Astrocyte of the spinal cord (primary cell): Measurements from ENCODE around the gene AGBL3.

Experiments
- DNase-seq: peaks from one replicate; pipeline ENCODE4 v3.0.0; 2011; ENCODE audit warnings: low read depth, low spot score
- H3K4me3 ChIP-seq: 2 replicates; pipeline ENCODE4 v1.5.1; 2011; ENCODE audit warnings: low read depth, mild to moderate bottlenecking, low read length, moderate library complexity
- CTCF ChIP-seq: IDR thresholded peaks from 2 replicates; pipeline ENCODE4 v1.5.1; 2012; ENCODE audit warnings: low read depth, mild to moderate bottlenecking, low read length, inconsistent platforms
- in situ Hi-C: cut with HindIII; loops from 2 replicates; pipeline ENCODE4 v1.10.0; 2017; ENCODE audit warnings: low sequenced_read_pairs

The AGBL3 gene

GRCh38 chr7:134947831-134948230 lies 38.5 kb upstream of the AGBL3 start:
- TF ChIP-seq CTCF: no peak
- no peak overlapping the region for H3K4me3 ChIP-seq

GRCh38 chr7:134948246-134948645 lies 38.1 kb upstream of the AGBL3 start:
- H3K4me3 ChIP-seq: no peak overlapping the region
- no peak for TF ChIP-seq CTCF
- in situ Hi-C loops: no loop called here
- peak; percentile 36 for DNase-seq

More at GRCh38 chr7:134947831-134948230, 38.5 kb upstream of the AGBL3 start:
- DNase-seq: no peak
- in situ Hi-C loops: no loop called here

DNA sequence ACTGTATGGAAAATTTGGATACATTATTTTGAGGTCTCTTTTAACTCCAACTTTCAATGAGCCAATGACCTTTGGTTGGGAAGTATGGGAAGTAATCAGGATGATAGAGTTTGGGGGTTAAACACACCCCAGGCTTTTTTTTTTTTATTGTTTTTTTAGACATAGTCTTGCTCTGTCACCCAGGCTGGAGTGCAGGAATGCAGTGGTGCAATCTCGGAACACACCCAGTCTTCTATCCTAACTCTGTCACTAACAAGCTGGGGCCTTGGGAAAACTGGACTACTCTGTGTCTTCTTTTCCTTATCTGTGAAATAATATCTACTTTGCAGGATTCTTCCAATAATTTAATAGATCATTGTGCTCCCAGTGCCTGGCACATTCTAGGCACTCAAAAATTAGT lies 37.6 kb upstream of the AGBL3 start:
- no peak for TF ChIP-seq CTCF
- no peak for DNase-seq
- H3K4me3 ChIP-seq: no peak overlapping the region
- in situ Hi-C loops: no loop called here

DNA sequence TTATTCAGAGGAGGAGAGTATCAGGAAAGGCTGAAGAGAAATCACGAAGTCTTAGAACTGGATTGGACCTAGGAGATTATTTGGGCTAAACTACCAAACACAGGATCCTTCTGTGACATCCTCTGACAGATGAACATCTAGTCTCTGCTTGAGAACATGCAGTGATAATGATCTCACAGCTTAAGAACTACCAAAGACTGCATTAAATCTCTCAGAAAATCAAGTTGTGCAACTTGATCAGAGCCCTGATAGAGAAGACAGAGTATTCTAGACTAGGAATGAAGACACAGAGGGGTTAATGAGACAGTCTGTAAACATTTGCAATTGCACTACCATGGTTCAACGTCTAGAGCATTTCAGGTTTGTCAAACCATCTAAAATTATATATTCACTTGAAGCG lies 37.1 kb upstream of the AGBL3 start:
- TF ChIP-seq CTCF: no peak
- in situ Hi-C loops: no loop called here
- no peak for DNase-seq
- H3K4me3 ChIP-seq: no peak overlapping the region

- H3K4me3 ChIP-seq: no peak overlapping the region
- in situ Hi-C loops: no loop called here
- peak; percentile 42 for DNase-seq
- TF ChIP-seq CTCF: peak; percentile 42
These were observed 31.9 kb upstream of the AGBL3 start for GRCh38 chr7:134954197-134955082.

DNA sequence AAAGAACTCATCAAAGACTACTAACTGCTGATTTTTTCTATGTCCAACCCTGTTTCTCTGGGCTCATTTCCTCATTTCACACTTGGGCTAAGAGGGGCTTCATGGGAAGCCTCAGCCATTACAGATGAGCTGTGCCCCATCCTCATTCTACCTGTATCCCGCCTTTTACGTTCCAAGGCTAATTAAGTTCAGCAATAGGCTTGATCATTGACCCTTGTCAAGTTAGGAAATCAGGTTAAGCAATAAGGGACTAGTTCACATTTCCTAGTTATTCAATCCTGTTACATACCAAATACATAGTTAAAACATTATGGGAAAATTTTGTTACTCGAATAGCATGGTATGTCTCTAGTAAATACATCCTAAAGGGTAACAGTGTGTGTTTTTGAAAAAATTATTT lies 29.3 kb upstream of the AGBL3 start:
- in situ Hi-C loops: no loop called here
- H3K4me3 ChIP-seq: no peak overlapping the region
- no peak for TF ChIP-seq CTCF
- no peak for DNase-seq
